ENCODE data around the gene MYT1.
"Not testable (repeated sequence)": the region's sequence is repeated elsewhere in the genome, so short reads cannot be mapped to it uniquely, and the experiment has no call there.

GRCh38 chr20:64286447-64287263, 122.4 kb downstream of the MYT1 start:
- not testable (repeated sequence) for TF ChIP-seq CTCF (conservative IDR thresholded peaks at IDR 0.05 in 1 of 2, IDR thresholded peaks at IDR 0.05 in 1 of 2; ENCODE audit: low read depth in 1 of 2, low read length in 2 of 2); EZH2 (IDR thresholded peaks at IDR 0.05; ENCODE audit: low read length, missing control alignments)
